Dendritic cell treated with granulocyte-macrophage colony-stimulating factor and Interleukin-4, amounts not matched to agents 40 ng/mL and 50 ng/mL, for 4 days (primary cell): ENCODE results near the gene MFNG.
"Not testable (repeated sequence)": the region's sequence is repeated elsewhere in the genome, so short reads cannot be mapped to it uniquely, and the experiment has no call there.

ENCODE experiments used
- H3K27ac Mint-ChIP-seq: one replicate; pipeline ENCODE4 v1.8.0; 2022; ENCODE audit warnings: mild to moderate bottlenecking, mixed read lengths
- H3K27me3 Mint-ChIP-seq: one replicate; pipeline ENCODE4 v1.8.0; 2022; ENCODE audit warnings: mild to moderate bottlenecking, mixed read lengths
- H3K36me3 Mint-ChIP-seq: one replicate; pipeline ENCODE4 v1.8.0; 2022; ENCODE audit warnings: low read depth, mixed read lengths
- H3K4me1 Mint-ChIP-seq: one replicate; pipeline ENCODE4 v1.8.0; 2022; ENCODE audit warnings: low read depth, mixed read lengths
- H3K4me3 Mint-ChIP-seq: one replicate; pipeline ENCODE4 v1.8.0; 2022; ENCODE audit warnings: mild to moderate bottlenecking, moderate library complexity, mixed read lengths
- H3K9me3 Mint-ChIP-seq: one replicate; pipeline ENCODE4 v1.8.0; 2022; ENCODE audit warnings: mixed read lengths
- intact Hi-C: fragments of 100-400 bp; cut with micrococcal nuclease; formaldehyde crosslinking; loops from one replicate; pipeline ENCODE4 v1.15.0; 2022

The MFNG gene, protein sequence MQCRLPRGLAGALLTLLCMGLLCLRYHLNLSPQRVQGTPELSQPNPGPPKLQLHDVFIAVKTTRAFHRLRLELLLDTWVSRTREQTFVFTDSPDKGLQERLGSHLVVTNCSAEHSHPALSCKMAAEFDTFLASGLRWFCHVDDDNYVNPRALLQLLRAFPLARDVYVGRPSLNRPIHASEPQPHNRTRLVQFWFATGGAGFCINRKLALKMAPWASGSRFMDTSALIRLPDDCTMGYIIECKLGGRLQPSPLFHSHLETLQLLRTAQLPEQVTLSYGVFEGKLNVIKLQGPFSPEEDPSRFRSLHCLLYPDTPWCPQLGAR

DNA sequence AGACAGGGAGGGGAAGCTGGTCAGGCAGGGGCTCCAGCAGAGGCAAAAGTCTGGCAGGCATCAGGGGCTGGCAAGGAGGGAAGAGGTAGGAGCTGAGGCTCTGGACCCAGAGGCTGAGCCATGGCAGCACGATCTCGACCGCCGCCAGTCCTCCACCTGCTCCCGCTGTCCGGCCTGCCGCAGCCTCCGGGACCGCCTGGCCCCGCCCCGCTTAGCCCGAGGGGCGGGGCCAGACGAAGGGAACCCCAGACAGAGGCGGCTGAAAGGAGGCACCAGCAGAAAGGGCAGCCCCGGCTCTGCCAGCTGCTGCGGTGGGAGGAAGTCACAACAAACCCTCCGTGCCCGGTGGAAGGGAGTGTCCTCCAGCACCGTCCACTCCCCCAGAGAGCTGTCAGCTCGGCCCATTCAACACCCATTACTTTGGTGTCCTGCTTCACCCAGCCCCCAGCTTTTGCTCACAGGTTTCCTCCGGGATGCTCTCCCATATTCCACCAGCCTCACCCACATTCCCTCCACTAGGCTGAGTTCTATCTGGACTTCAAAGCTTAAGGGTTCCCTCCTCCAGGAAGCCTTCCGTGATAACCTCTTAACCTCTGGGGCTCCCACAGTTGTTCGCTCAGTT is at the start of gene MFNG:
Gene MFNG, minus strand, starts transcription at position 161 of the 622 bp plus-strand sequence. CDS start 207 bp downstream, outside the sequence.
- no peaks in the 10 kb centered on the region for H3K9me3 Mint-ChIP-seq
- H3K4me3 Mint-ChIP-seq = peak within 1 kb of the TSS; percentile 94
- intact Hi-C loops = no loop called here
- peaks cover 42% of the 10 kb centered on the region for H3K36me3 Mint-ChIP-seq
- peaks cover 15% of the 10 kb centered on the region for H3K27me3 Mint-ChIP-seq
- H3K4me1 Mint-ChIP-seq = peaks cover 60% of the 10 kb centered on the region
- H3K27ac Mint-ChIP-seq = peak within 1 kb of the TSS; percentile 89

DNA sequence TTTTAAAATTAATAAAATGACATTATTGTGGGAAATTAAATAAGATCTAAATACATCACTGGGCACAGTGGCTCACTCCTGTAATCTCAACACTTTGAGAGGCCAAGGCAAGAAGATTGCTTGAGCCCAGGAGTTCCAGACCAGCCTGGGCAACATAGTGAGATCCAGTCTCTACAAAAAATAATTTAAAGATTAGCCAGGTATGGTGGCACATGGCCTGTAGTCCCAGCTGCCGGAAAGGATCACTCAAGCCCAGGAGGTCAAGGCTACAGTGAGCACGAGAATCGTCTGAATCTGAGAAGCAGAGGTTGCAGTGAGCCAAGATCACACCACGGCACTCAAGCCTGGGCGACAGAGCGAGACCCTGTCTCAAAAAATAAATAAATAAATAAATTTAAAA is 49.0 kb upstream of the MFNG start:
- no peak overlapping the region for H3K4me3 Mint-ChIP-seq
- H3K27me3 Mint-ChIP-seq = peaks cover 6% of the 10 kb centered on the region
- H3K27ac Mint-ChIP-seq = no peak overlapping the region
- no peaks in the 10 kb centered on the region for H3K36me3 Mint-ChIP-seq
- peaks cover 34% of the 10 kb centered on the region for H3K4me1 Mint-ChIP-seq
- intact Hi-C loops = no loop called here
- no peaks in the 10 kb centered on the region for H3K9me3 Mint-ChIP-seq

DNA sequence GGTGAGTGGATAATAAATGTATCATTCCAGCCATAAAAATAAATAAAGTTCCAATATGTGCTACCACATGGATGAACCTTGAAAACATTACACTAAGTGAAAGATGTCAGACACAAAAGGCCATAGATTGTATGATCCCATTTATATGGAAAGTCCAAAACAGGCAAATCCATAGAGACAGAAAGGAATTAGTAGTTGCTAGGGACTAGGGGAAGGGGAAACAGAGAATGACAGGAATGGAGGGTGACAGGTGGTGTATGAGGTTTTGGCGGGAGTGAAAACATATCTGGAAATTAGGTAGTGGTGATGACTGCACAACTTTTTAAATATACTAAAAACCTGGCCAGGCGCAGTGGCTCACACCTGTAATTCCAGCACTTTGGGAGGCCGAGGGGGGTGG is 48.3 kb upstream of the MFNG start:
- Mint-ChIP-seq H3K4me1 (peaks cover 40% of the 10 kb centered on the region), H3K4me3 (no peak overlapping the region), H3K27ac (no peak overlapping the region), H3K27me3 (peaks cover 4% of the 10 kb centered on the region), H3K9me3 (no peaks in the 10 kb centered on the region), H3K36me3 (no peaks in the 10 kb centered on the region)
- intact Hi-C loops = no loop called here

DNA sequence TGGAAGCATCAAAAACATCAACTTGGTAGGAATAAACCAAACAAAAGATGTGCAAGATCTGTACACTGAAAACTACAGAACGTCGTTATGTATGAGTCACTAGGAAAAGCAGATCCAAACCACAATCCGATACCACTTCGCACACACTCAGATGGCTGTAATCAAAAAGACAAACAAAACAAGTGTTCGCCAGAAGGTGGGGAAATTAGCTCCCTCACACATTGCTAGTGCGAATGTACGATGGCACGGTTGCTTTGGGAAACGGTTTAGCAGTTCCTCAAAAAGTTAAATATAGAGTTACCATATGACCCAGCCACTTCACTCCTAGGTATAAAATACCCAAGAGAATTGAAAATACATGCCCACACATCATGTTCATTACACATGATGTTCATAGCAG is 47.8 kb upstream of the MFNG start:
- Mint-ChIP-seq H3K36me3 (no peaks in the 10 kb centered on the region), H3K4me1 (peaks cover 38% of the 10 kb centered on the region), H3K9me3 (no peaks in the 10 kb centered on the region), H3K4me3 (no peak overlapping the region), H3K27me3 (peaks cover 2% of the 10 kb centered on the region), H3K27ac (no peak overlapping the region)
- intact Hi-C loops = no loop called here

DNA sequence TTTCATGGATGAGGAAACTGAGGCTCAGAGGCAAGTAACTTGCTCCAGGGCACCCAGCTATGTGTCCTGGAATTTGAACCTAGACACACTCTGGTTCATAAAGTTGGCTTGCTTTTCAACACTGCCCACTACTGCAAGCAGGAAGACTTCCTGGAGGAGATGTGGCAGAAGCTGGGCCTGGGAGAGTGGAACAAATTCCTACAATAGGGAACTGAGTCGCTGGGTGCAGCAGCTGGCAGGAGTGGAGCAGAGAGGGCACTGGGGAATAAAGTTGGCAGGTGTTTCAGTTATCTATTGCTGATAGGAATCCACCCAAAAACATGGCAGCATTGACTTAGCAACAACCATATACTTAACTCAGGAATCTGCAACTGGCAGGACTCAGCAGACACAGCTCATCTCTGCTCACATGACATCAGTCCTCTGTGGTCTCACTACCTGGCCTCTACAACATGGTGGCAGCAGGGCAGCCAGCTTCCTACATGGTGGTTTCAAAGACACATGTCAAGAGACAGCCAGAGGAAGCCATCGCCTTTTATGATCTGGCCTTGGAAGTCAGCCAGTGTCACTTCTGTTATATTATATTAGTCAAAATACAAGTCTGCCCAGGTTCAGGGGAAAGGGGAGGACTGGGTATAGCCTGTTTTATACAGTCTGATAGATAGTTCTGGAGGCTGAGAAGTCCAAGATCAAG is 43.6 kb upstream of the MFNG start:
- H3K27ac Mint-ChIP-seq = no peak overlapping the region
- intact Hi-C loops = no loop called here
- no peaks in the 10 kb centered on the region for H3K9me3 Mint-ChIP-seq
- peaks cover 5% of the 10 kb centered on the region for H3K27me3 Mint-ChIP-seq
- no peak overlapping the region for H3K4me3 Mint-ChIP-seq
- peaks cover 46% of the 10 kb centered on the region for H3K4me1 Mint-ChIP-seq
- H3K36me3 Mint-ChIP-seq = no peaks in the 10 kb centered on the region

DNA sequence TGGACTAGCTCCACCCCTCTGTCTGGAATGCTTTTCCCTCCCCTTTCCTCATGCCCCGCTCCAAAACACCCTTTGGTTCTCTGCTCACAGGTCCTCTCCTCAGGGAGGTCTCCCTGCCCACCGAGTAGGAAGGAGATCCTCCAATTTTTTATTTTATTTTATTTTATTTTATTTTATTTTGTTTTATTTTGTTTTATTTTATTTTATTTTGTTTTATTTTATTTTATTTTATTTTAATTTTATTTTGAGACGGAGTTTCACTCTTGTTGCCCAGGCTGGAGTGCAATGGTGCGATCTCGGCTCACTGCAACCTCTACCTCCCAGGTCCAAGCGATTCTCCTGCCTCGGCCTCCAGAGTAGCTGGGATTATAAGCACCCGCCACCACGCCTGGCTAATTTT is 41.8 kb upstream of the MFNG start:
- H3K4me3 Mint-ChIP-seq, H3K27ac Mint-ChIP-seq, H3K9me3 Mint-ChIP-seq, intact Hi-C loops, H3K36me3 Mint-ChIP-seq: not testable (repeated sequence)
- Mint-ChIP-seq H3K4me1 (peaks cover 30% of the 10 kb centered on the region), H3K27me3 (peaks cover 15% of the 10 kb centered on the region)

DNA sequence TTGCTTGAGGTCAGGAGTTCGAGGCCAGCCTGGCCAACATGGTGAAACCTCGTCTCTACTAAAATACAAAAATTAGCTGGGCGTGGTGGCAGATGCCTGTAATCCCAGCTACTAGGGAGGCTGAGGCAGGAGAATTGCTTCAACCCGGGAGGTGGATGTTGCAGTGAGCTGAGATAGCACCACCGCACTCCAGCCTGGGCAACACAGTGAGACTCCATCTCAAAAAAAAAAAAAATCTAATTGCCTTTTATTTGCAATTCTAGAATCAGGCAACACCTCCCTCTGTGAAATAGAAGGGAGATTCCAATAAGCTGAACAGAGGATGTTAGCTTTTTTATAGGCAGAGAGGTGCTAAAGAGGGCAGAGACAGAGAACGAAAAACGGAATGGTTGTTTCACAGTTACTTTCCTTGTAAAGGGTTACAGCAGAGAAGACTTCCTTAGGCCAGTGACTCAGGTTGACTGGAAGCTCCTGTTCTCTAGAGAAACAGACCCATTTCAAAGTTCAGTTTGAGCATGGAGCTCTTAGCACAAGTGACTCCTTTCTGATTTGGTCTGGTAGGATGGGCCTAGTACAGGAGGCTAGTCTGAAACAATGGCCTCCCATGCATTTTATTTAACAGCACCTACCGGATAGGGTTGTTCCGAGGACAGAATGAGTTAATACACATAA is 41.0 kb upstream of the MFNG start:
- H3K4me3 Mint-ChIP-seq, intact Hi-C loops, H3K9me3 Mint-ChIP-seq, H3K27ac Mint-ChIP-seq, H3K36me3 Mint-ChIP-seq: not testable (repeated sequence)
- Mint-ChIP-seq H3K4me1 (peaks cover 34% of the 10 kb centered on the region), H3K27me3 (peaks cover 21% of the 10 kb centered on the region)

DNA sequence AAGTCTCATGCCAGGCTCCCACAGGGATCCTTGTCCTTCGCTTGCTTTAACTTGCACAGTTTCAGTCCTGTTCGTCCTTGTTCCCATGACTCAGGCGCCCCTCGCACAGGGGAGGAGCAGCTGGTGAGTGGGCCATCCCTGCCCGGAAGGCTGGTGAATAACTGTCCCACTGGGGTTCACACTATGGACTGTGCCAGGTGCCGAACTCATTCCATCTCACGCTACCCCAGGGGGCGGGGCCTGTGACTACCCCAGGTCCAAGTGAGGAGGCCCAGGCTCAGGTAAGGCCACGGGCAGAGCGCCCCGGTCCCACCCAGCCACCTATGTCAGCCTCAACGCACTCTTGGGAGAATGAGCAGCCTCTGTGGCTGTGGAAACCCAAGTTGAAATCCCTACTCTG is 40.2 kb upstream of the MFNG start:
- no peak overlapping the region for H3K27ac Mint-ChIP-seq
- no peak overlapping the region for H3K4me3 Mint-ChIP-seq
- H3K27me3 Mint-ChIP-seq = peaks cover 29% of the 10 kb centered on the region
- peaks cover 37% of the 10 kb centered on the region for H3K4me1 Mint-ChIP-seq
- H3K36me3 Mint-ChIP-seq = no peaks in the 10 kb centered on the region
- intact Hi-C loops = no loop called here
- no peaks in the 10 kb centered on the region for H3K9me3 Mint-ChIP-seq

DNA sequence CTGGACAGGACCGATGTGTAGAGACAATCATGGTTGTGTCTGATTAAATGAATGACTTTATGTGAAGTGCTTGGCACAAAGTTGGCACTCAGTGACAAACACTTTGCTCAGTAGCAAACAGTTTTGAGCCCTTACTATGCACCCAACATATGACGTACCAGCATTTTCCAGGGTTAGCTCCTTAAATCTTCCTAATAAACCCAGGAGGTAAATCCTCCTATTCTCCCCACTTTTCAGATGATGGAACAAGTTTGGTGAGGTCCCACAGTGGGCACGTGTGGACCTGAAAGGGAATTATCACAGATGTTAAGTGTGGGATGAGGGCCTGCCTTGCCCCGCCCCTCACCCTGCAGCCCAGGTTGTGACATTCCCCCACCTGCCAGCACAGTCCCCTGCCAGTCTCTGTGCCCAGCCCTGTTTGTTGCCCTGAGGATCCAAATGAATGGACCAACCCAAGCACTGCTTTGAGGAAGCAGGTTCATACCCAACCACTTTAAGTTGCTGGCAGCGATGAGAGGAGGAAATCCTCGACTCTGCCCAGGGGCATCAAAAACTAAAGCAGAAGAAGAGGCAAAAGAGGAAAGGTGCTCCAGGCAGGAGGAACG is 39.7 kb upstream of the MFNG start:
- intact Hi-C loops = no loop called here
- Mint-ChIP-seq H3K36me3 (no peaks in the 10 kb centered on the region), H3K27me3 (peaks cover 35% of the 10 kb centered on the region), H3K4me1 (peaks cover 42% of the 10 kb centered on the region), H3K9me3 (no peaks in the 10 kb centered on the region), H3K4me3 (no peak overlapping the region), H3K27ac (no peak overlapping the region)

DNA sequence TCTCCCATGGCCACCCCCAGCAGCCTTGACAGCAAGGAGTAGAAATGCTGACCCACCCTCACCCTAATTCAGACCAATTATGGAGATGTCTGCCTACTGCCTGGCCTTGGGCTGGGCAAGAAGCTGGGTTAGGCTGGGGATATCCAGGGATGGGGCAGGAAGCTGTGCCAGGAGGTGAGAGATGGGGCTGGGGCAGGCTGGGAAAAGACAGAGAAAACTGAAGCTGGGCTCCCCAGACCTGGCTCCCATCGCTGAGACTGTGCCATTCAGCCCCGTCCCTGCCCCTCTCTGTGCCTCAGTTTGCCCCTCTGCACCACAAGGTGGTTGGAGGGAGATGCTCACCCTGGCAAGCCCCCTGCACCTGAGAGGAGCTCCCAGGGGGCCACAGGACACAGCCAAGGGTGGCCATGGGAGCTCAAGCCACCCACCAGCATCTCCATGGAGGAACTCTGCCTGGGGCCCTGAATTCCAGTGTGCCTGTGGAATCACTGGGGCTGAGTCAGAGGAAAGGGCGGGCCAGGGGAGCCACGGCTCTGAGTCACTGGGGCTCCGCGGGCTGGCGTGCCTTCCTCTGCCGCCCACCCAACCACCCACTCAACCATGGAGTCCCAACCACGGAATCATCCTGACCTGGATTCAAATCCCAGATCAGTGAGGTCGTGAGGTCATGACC is 39.0 kb upstream of the MFNG start:
- Mint-ChIP-seq H3K4me3 (no peak overlapping the region), H3K9me3 (no peaks in the 10 kb centered on the region), H3K36me3 (no peaks in the 10 kb centered on the region), H3K4me1 (peaks cover 45% of the 10 kb centered on the region), H3K27ac (no peak overlapping the region), H3K27me3 (peaks cover 40% of the 10 kb centered on the region)
- intact Hi-C loops = no loop called here

DNA sequence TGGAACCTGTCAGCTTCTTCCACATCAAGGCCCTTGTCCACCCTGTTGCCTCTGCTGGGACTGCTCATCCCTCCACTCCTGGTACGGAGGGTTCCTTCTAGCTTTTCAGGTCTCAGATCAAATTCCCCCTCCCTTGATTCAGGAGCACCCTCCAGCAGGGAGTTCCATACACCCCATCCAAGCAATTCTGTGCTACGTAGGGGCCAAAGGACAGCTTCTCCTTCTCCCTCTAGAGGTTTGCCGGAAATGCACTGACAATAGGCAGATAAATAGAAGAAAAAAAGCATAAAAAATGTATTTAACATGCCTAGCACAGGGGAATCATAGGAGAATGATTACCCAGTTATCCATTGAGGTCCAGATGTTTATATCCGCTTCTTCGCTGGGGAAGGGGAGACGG is 36.3 kb upstream of the MFNG start:
- no peaks in the 10 kb centered on the region for H3K36me3 Mint-ChIP-seq
- H3K27me3 Mint-ChIP-seq = peaks cover 59% of the 10 kb centered on the region
- H3K27ac Mint-ChIP-seq = no peak overlapping the region
- no peaks in the 10 kb centered on the region for H3K9me3 Mint-ChIP-seq
- peaks cover 43% of the 10 kb centered on the region for H3K4me1 Mint-ChIP-seq
- no peak overlapping the region for H3K4me3 Mint-ChIP-seq
- intact Hi-C loops = no loop called here

DNA sequence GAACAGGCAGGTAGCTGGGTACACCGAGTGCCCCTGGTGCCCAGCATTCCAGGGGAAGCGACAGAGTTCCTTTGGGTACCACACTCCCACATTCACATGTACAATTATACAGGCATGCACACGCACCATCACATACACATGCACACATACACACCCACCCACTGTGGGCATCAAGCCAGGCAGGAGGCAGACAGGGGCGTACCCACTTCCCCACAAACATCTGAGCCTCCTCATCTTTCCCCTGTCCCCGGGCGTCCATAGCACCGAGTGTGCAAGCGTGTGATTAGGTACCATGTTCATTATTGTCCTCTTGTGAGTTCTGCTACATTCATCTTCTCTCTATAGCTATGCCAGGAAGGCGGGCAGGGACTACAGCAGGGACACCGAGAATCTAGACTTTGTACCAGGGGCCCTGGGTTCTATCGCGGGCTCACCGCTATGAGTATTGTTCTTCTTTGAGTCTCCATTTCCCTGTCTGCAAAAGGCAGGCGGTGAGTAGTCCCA is 35.1 kb upstream of the MFNG start:
- Mint-ChIP-seq H3K36me3 (no peaks in the 10 kb centered on the region), H3K4me1 (peaks cover 37% of the 10 kb centered on the region), H3K27me3 (peaks cover 62% of the 10 kb centered on the region), H3K4me3 (no peak overlapping the region), H3K9me3 (no peaks in the 10 kb centered on the region), H3K27ac (no peak overlapping the region)
- intact Hi-C loops = no loop called here

DNA sequence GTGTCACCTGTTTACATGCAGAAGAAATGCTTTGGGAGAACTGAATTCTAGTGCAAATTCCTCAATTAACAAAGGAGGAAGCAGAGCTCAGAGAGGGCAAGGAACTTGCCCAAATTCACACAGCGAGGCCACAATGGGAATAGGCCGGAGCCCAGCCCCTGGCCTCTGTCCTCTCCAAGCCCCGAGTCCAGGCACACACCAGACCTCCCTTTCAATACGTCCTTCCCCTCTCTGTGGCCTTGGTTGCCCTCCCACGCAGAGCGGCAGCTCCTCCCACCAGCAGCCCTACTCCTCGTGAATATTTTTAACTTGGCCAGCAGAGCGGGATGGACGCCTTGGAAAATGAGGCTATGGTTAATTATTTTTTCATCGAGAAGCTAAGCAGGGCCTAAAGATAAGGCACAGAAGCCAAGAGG is 34.6 kb upstream of the MFNG start:
- Mint-ChIP-seq H3K9me3 (no peaks in the 10 kb centered on the region), H3K27me3 (peaks cover 64% of the 10 kb centered on the region), H3K4me3 (no peak overlapping the region), H3K4me1 (peaks cover 32% of the 10 kb centered on the region), H3K36me3 (no peaks in the 10 kb centered on the region), H3K27ac (no peak overlapping the region)
- intact Hi-C loops = no loop called here
